Endothelial cell of umbilical vein (primary cell): ENCODE results near the gene IRS1.

ENCODE experiments used
- EZH2 ChIP-seq: IDR thresholded peaks from 2 replicates; pipeline ENCODE4 v1.6.1; 2012; ENCODE audit warnings: borderline replicate concordance, low read depth, mild to moderate bottlenecking, moderate library complexity, low read length, inconsistent platforms; ENCODE audit not compliant: severe bottlenecking
- MYC ChIP-seq: IDR thresholded peaks from one replicate; pipeline ENCODE4 v1.6.1; 2011; ENCODE audit warnings: mild to moderate bottlenecking, low read depth, low read length
- POLR2A ChIP-seq: IDR thresholded peaks from 2 replicates; pipeline ENCODE4 v1.6.1; 2012; ENCODE audit warnings: low read depth, mild to moderate bottlenecking, control low read depth, low read length
- POLR2AphosphoS5 ChIP-seq: IDR thresholded peaks from 2 replicates; pipeline ENCODE4 v1.6.1; 2012; ENCODE audit warnings: low read depth, mild to moderate bottlenecking, control low read depth, low read length, moderate library complexity; ENCODE audit not compliant: insufficient read depth
- TF ChIP-seq, protein P1 (sequence below), 2 donors: IDR thresholded peaks; 1 replicate in 1 of 2; 2 replicates in 1 of 2; pipeline ENCODE4 v1.5.1; 2011; ENCODE audit warnings: low read length in 2 of 2, mild to moderate bottlenecking in 2 of 2, moderate library complexity in 2 of 2, control low read depth in 1 of 2, inconsistent platforms in 1 of 2, low read depth in 1 of 2; ENCODE audit not compliant: insufficient read depth in 1 of 2; ENCODE audit errors: extremely low read depth in 1 of 2

DNA sequence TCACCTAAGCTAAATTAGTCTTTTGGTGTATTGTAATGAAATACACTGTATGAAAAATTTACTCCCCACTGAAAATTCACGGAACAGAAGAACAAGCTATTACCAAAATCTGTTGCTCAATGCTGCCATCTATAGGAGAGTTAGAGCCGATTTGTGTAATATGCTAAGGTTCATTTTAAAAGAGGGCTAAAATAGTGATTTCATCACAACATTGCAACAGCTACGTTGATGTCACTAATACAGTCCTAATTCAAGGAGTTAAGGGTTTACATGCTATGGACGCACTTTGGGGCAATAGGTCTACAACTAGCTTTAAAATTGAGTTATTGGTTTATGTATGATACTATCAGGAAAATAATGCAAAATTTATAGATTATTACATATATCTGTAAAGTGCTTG lies 3.0 kb upstream of the IRS1 start:
- TF ChIP-seq, protein P1, sequence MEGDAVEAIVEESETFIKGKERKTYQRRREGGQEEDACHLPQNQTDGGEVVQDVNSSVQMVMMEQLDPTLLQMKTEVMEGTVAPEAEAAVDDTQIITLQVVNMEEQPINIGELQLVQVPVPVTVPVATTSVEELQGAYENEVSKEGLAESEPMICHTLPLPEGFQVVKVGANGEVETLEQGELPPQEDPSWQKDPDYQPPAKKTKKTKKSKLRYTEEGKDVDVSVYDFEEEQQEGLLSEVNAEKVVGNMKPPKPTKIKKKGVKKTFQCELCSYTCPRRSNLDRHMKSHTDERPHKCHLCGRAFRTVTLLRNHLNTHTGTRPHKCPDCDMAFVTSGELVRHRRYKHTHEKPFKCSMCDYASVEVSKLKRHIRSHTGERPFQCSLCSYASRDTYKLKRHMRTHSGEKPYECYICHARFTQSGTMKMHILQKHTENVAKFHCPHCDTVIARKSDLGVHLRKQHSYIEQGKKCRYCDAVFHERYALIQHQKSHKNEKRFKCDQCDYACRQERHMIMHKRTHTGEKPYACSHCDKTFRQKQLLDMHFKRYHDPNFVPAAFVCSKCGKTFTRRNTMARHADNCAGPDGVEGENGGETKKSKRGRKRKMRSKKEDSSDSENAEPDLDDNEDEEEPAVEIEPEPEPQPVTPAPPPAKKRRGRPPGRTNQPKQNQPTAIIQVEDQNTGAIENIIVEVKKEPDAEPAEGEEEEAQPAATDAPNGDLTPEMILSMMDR (IDR thresholded peaks at IDR 0.05; ENCODE audit: extremely low read depth in 1 of 2, insufficient read depth in 1 of 2, low read depth in 1 of 2, low read length in 2 of 2): peak; percentile 50 to 57
- TF ChIP-seq POLR2A: no peak
- TF ChIP-seq EZH2: no peak
- TF ChIP-seq MYC: no peak
- no peak for TF ChIP-seq POLR2AphosphoS5
